Endothelial cell of umbilical vein (primary cell): Measurements from ENCODE around the gene STAC2.

Source experiments
- CTCF ChIP-seq, 2 donors: IDR thresholded peaks; 1 replicate in 1 of 2; 2 replicates in 1 of 2; pipeline ENCODE4 v1.5.1; 2011; ENCODE audit warnings: low read length in 2 of 2, mild to moderate bottlenecking in 2 of 2, moderate library complexity in 2 of 2, control low read depth in 1 of 2, inconsistent platforms in 1 of 2, low read depth in 1 of 2; ENCODE audit not compliant: insufficient read depth in 1 of 2; ENCODE audit errors: extremely low read depth in 1 of 2
- EZH2 ChIP-seq: IDR thresholded peaks from 2 replicates; pipeline ENCODE4 v1.6.1; 2012; ENCODE audit warnings: borderline replicate concordance, low read depth, mild to moderate bottlenecking, moderate library complexity, low read length, inconsistent platforms; ENCODE audit not compliant: severe bottlenecking
- FOS ChIP-seq: IDR thresholded peaks from 2 replicates; pipeline ENCODE4 v1.6.1; 2011; ENCODE audit warnings: mild to moderate bottlenecking, low read length, moderate library complexity, borderline replicate concordance; ENCODE audit not compliant: insufficient read depth
- GATA2 ChIP-seq: IDR thresholded peaks from 2 replicates; pipeline ENCODE4 v1.7.0; 2011; ENCODE audit warnings: low read depth, mild to moderate bottlenecking, moderate library complexity, mixed read lengths, low read length; ENCODE audit not compliant: insufficient read length, insufficient read depth
- JUN ChIP-seq: IDR thresholded peaks from 2 replicates; pipeline ENCODE4 v1.6.1; 2011; ENCODE audit warnings: borderline replicate concordance, low read depth; ENCODE audit not compliant: insufficient read length, insufficient read depth
- MYC ChIP-seq: IDR thresholded peaks from one replicate; pipeline ENCODE4 v1.6.1; 2011; ENCODE audit warnings: mild to moderate bottlenecking, low read depth, low read length
- POLR2A ChIP-seq: IDR thresholded peaks from 2 replicates; pipeline ENCODE4 v1.6.1; 2012; ENCODE audit warnings: low read depth, mild to moderate bottlenecking, control low read depth, low read length
- POLR2AphosphoS5 ChIP-seq: IDR thresholded peaks from 2 replicates; pipeline ENCODE4 v1.6.1; 2012; ENCODE audit warnings: low read depth, mild to moderate bottlenecking, control low read depth, low read length, moderate library complexity; ENCODE audit not compliant: insufficient read depth
- TF ChIP-seq, protein P1 (sequence below): IDR thresholded peaks from 2 replicates; pipeline ENCODE4 v1.6.1; 2011; ENCODE audit not compliant: insufficient read depth, insufficient read length

DNA sequence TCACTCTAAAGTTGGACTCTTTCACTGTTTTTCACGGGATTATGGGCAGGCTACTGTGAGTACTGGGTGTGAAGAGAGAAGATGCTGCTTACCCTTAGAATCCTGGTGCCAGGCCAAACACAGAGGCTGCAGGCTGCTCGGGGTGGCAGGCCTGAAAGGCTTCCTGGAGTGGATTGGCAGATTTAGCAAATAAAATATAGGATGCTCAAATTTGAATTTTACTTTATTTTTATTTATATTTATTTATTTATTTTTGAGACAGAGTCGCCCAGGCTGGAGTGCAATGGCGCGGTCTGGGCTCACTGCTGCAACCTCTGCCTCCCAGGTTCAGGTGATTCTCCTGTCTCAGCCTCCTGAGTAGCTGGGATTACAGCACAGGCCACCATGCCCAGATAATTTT is 14.9 kb upstream of the STAC2 start:
- TF ChIP-seq POLR2AphosphoS5 (no peak), POLR2A (no peak), CTCF (IDR thresholded peaks at IDR 0.05; ENCODE audit: extremely low read depth in 1 of 2, insufficient read depth in 1 of 2, low read depth in 1 of 2, low read length in 2 of 2) (no peak), EZH2 (no peak), JUN (no peak), GATA2 (no peak), FOS (no peak), MYC (no peak)
- TF ChIP-seq, protein P1, sequence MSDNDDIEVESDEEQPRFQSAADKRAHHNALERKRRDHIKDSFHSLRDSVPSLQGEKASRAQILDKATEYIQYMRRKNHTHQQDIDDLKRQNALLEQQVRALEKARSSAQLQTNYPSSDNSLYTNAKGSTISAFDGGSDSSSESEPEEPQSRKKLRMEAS, result no peak
